ENCODE measurements around the gene HS6ST1.

The HS6ST1 gene

GRCh38 chr2:128286011-128286721 is 32.5 kb downstream of the HS6ST1 start:
- TF ChIP-seq CSRNP3 (CRISPR knock-in tag; IDR thresholded peaks at IDR 0.05) (no peak), ZNF8 (CRISPR knock-in tag; IDR thresholded peaks at IDR 0.05) (no peak), OSR1 (CRISPR knock-in tag; IDR thresholded peaks at IDR 0.05) (no peak), ZNF565 (CRISPR knock-in tag; conservative IDR thresholded peaks at IDR 0.05; ENCODE audit: low read depth) (no peak), POU6F1 (CRISPR knock-in tag; IDR thresholded peaks at IDR 0.05; ENCODE audit: borderline replicate concordance, low read depth) (no peak), PPARA (CRISPR knock-in tag; IDR thresholded peaks at IDR 0.05; ENCODE audit: borderline replicate concordance) (no peak), ARNTL (CRISPR knock-in tag; IDR thresholded peaks at IDR 0.05; ENCODE audit: borderline replicate concordance, low read depth) (no peak), RARB (CRISPR knock-in tag; IDR thresholded peaks at IDR 0.05) (no peak), BACH2 (CRISPR knock-in tag; IDR thresholded peaks at IDR 0.05; ENCODE audit: borderline replicate concordance) (no peak), ZNF70 (CRISPR knock-in tag; IDR thresholded peaks at IDR 0.05) (no peak), SNAI2 (CRISPR knock-in tag; IDR thresholded peaks at IDR 0.05) (no peak), ZFP3 (CRISPR knock-in tag; IDR thresholded peaks at IDR 0.05) (no peak), TSHZ2 (CRISPR knock-in tag; IDR thresholded peaks at IDR 0.05) (no peak), PATZ1 (CRISPR knock-in tag; IDR thresholded peaks at IDR 0.05; ENCODE audit: borderline replicate concordance) (no peak), CREB5 (CRISPR knock-in tag; IDR thresholded peaks at IDR 0.05; ENCODE audit: low read depth) (no peak), ZFP30 (CRISPR knock-in tag; IDR thresholded peaks at IDR 0.05) (no peak), ESRRG (CRISPR knock-in tag; IDR thresholded peaks at IDR 0.05) (no peak), GLIS3 (CRISPR knock-in tag; IDR thresholded peaks at IDR 0.05) (no peak)
- ATAC-seq, result no peak

GRCh38 chr2:128285329-128285931 is 33.2 kb downstream of the HS6ST1 start:
- ATAC-seq, result no peak
- TF ChIP-seq TCF4 (CRISPR knock-in tag; IDR thresholded peaks at IDR 0.05; ENCODE audit: borderline replicate concordance), result no peak
- TF ChIP-seq CSRNP3 (CRISPR knock-in tag; IDR thresholded peaks at IDR 0.05), result no peak
- TF ChIP-seq ESRRG (CRISPR knock-in tag; IDR thresholded peaks at IDR 0.05), result no peak
- TF ChIP-seq TOX (CRISPR knock-in tag; IDR thresholded peaks at IDR 0.05; ENCODE audit: borderline replicate concordance), result no peak
- TF ChIP-seq POU6F1 (CRISPR knock-in tag; IDR thresholded peaks at IDR 0.05; ENCODE audit: borderline replicate concordance, low read depth), result no peak
- no peak for TF ChIP-seq PATZ1 (CRISPR knock-in tag; IDR thresholded peaks at IDR 0.05; ENCODE audit: borderline replicate concordance)
- no peak for TF ChIP-seq ZNF565 (CRISPR knock-in tag; conservative IDR thresholded peaks at IDR 0.05; ENCODE audit: low read depth)
- no peak for TF ChIP-seq OSR1 (CRISPR knock-in tag; IDR thresholded peaks at IDR 0.05)
- TF ChIP-seq GLIS3 (CRISPR knock-in tag; IDR thresholded peaks at IDR 0.05), result no peak
- TF ChIP-seq ZFP30 (CRISPR knock-in tag; IDR thresholded peaks at IDR 0.05), result no peak
- no peak for TF ChIP-seq ISL1 (CRISPR knock-in tag; IDR thresholded peaks at IDR 0.05)
- TF ChIP-seq RARB (CRISPR knock-in tag; IDR thresholded peaks at IDR 0.05), result no peak
